HG02884 (cell line): ENCODE results near the gene SERGEF.
A peak's percentile ranks its signal among the peaks of the same experiment; 100 is the strongest.

Experiments
- ATAC-seq: cut with Tn5 transposase; IDR thresholded peaks from one replicate; pipeline ENCODE4 v1.9.1; 2021; ENCODE audit warnings: mild to moderate bottlenecking, moderate library complexity; ENCODE audit not compliant: unreplicated experiment

The SERGEF gene

GRCh38 chr11:17760102-17761029, 252.5 kb downstream of the SERGEF start:
- ATAC-seq: peak; percentile 77

DNA sequence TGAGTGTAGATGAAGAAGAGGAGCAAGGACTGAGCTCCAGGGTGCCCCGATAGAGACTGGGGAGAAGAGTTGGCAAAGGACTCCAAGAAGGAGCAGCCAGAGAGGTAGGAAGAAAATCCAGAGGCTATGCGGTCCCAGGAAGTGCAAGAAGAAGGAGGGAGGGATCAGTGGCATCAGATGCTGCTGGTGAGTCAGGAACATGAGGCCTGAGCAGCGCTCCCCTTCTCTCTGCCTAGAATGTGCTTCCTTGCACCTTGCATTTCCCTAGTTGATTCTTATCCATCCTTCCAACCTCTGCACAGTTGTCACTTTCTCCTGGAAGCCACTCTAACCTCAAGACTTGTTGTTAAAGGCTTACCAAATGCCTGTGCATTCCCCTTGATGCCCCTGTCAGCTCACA, 257.0 kb downstream of the SERGEF start:
- no peak for ATAC-seq

- ATAC-seq: no peak
Observed at GRCh38 chr11:17753641-17754040, 259.2 kb downstream of the SERGEF start.

GRCh38 chr11:17753153-17753552, 259.7 kb downstream of the SERGEF start:
- ATAC-seq: no peak

DNA sequence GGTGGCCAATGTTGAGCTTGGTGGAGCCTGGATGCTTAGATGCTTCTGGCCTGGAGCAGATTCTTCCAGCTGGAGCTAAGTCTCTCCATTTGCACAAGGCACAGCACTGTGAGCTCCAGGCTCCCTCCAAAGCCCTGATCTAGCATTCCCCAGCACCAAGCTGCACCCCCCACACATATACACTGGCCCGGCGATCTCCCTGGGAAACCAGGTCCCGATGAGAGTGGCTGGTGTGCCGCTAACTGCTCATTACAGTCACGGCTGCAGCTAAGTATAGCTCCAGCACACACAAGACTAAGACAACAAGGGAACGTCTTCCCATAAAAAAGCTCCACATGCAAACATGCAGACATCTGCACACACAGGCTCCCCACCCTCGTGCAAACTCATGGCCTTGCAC, 260.7 kb downstream of the SERGEF start:
- no peak for ATAC-seq

- ATAC-seq: no peak
Observed at GRCh38 chr11:17751558-17751957, 261.3 kb downstream of the SERGEF start.

- no peak for ATAC-seq
Observed at GRCh38 chr11:17750801-17751165, 262.1 kb downstream of the SERGEF start.

DNA sequence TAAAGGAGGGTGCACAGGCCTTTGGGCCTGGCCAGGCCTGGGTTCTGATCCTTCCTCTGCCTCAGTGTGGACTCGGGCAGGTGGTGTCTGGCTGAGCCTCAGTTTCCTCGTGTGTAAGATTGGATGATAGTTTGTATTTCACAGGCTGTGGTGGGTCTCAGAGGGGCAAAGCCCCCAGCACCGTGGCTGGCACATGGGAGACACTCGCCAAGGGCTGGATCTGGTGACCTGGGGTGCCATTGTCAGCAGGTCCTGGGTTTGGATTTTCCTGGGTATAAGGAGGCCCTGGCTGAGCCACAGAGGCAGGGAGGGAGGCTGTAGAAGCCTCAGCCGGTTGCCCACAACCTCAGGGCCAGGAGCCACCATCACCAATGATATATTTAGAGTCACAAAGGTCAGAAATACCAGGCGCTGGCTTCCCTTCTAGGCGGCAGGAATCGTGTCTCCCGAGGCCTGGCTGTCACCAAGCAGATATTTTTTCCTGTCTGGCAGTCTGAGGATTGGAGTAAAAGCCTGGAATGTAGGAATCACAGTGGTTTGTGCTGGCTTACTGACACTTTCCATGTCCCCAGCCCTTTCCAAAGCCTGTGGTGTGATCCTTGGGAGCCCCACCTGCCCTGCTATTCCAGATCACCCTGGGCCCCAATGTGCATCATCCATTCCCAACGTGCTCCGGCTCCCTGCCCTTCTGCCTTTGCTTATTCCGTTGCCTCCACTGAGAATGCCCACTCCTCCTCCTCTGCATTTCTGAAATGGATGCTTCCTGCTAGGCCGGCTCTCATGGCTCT, 262.6 kb downstream of the SERGEF start:
- no peak for ATAC-seq

- no peak for ATAC-seq
Observed at GRCh38 chr11:17748761-17749721, 263.8 kb downstream of the SERGEF start.

- ATAC-seq: no peak
Observed at GRCh38 chr11:17748044-17748443, 264.8 kb downstream of the SERGEF start.

- ATAC-seq: no peak
Observed at GRCh38 chr11:17747131-17747955, 265.5 kb downstream of the SERGEF start.

- no peak for ATAC-seq
Observed at GRCh38 chr11:17746096-17746495, 266.8 kb downstream of the SERGEF start.

- no peak for ATAC-seq
Observed at GRCh38 chr11:17745023-17745772, 267.6 kb downstream of the SERGEF start.

GRCh38 chr11:17744151-17744940, 268.5 kb downstream of the SERGEF start:
- ATAC-seq: no peak

DNA sequence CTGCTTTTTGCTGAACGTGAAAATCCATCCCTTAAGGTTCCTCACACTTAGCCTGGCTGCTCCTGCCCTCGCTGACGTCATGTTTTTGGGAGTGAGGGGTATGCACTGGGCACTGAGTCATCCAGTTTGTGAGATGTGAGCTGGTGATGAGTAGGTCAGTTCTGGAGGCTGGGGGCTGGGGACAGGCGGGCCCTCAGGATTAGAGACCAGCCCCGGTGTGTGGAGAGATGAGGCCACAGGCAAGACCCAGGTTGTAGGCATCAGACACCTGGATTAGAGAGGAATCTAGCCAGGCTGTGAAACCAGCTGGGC, 269.1 kb downstream of the SERGEF start:
- no peak for ATAC-seq

- no peak for ATAC-seq
Observed at GRCh38 chr11:17743026-17743807, 269.6 kb downstream of the SERGEF start.

DNA sequence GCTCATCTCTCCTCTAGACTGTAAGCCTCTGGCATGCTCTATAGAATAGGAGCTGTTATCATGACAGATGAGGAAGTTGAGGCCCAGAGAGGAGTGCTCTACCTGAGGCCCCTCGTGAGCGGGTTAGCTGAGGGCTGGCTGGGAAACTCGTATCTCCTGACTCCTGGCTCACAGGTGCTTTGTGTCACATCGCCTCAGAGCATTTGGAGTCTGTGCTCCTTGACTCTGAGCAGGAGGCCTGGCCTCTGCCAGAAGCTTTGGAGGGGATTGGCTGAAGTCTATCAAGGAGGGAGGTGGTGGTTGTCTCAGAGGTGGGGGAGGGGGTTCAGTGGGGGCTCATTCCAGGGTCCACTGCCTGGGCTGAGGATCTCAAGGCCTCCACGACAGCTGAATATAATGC, 270.8 kb downstream of the SERGEF start:
- no peak for ATAC-seq

DNA sequence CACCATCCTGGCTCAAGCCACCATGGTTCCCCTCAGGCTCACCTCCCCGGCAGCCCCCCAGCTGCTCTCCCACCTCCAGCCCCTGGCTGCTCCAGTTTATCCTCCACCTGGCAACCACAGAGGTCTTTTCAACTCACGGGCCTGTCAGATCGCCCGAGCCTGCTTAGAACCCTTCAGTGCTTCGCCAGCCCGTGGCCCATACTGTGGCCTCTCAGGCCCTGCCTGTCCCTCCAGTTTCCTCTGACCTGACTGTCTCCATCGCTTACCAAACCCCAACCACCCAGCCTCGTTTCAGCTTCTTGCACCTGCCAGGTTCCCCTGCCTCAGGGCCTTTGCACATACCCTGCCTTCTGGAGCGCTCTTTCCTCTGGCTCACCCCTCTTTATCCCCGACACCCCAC, 271.4 kb downstream of the SERGEF start:
- ATAC-seq: no peak
